DMS153 (cell line): Measurements from ENCODE around the gene KHDRBS2.

Source experiments
- DNase-seq: peaks from one replicate; lab custom pipeline; 2025; lab: John Stamatoyannopoulos, UW

Gene KHDRBS2

GRCh38 chr6:62285612-62286469 is at the start of gene KHDRBS2:
TSS of gene KHDRBS2 (minus strand) at chr6:62286225.
- peak; percentile 69 for DNase-seq

GRCh38 chr6:62328607-62329006 is 42.6 kb upstream of the KHDRBS2 start:
- no peak for DNase-seq

- no peak for DNase-seq
Measured at GRCh38 chr6:62324834-62325233, 38.8 kb upstream of the KHDRBS2 start.

GRCh38 chr6:62323818-62324431 is 37.9 kb upstream of the KHDRBS2 start:
- DNase-seq = no peak

- DNase-seq = no peak
Measured at GRCh38 chr6:62298745-62299392, 12.8 kb upstream of the KHDRBS2 start.

GRCh38 chr6:62296541-62296940 is 10.5 kb upstream of the KHDRBS2 start:
- DNase-seq = no peak

GRCh38 chr6:62288974-62289373 is 2.9 kb upstream of the KHDRBS2 start:
- no peak for DNase-seq

- no peak for DNase-seq
Measured at GRCh38 chr6:62288562-62288961, 2.5 kb upstream of the KHDRBS2 start.

GRCh38 chr6:62286470-62286843 is 432 bp upstream of the KHDRBS2 start:
- DNase-seq = no peak

- no peak for DNase-seq
Measured at GRCh38 chr6:62284725-62285124, 1.3 kb downstream of the KHDRBS2 start.

GRCh38 chr6:62283796-62284411 is 2.1 kb downstream of the KHDRBS2 start:
- DNase-seq = no peak

GRCh38 chr6:62283365-62283764 is 2.7 kb downstream of the KHDRBS2 start:
- no peak for DNase-seq

GRCh38 chr6:62280099-62280498 is 5.9 kb downstream of the KHDRBS2 start:
- no peak for DNase-seq

- no peak for DNase-seq
Measured at GRCh38 chr6:62272114-62272513, 13.9 kb downstream of the KHDRBS2 start.

GRCh38 chr6:62265906-62266525 is 20.0 kb downstream of the KHDRBS2 start:
- no peak for DNase-seq

- no peak for DNase-seq
Measured at GRCh38 chr6:62262283-62262682, 23.7 kb downstream of the KHDRBS2 start.

GRCh38 chr6:62246087-62246486 is 39.9 kb downstream of the KHDRBS2 start:
- DNase-seq = no peak

GRCh38 chr6:62236784-62237183 is 49.2 kb downstream of the KHDRBS2 start:
- DNase-seq = no peak

GRCh38 chr6:62229231-62229630 is 56.8 kb downstream of the KHDRBS2 start:
- no peak for DNase-seq

GRCh38 chr6:62217866-62218265 is 68.2 kb downstream of the KHDRBS2 start:
- no peak for DNase-seq

- DNase-seq = no peak
Measured at GRCh38 chr6:62202078-62202477, 83.9 kb downstream of the KHDRBS2 start.

GRCh38 chr6:62192593-62192992 is 93.4 kb downstream of the KHDRBS2 start:
- no peak for DNase-seq
